ENCODE data around the gene GSX1.

Gene GSX1

GRCh38 chr13:27830010-27830409, 37.7 kb downstream of the GSX1 start:
- peak; percentile 10 to 40 for DNase-seq (ENCODE audit: low read depth in 1 of 2, low spot score in 1 of 2)

- no peak for DNase-seq (ENCODE audit: low read depth in 1 of 2, low spot score in 1 of 2)
These were observed 40.9 kb downstream of the GSX1 start for GRCh38 chr13:27833206-27833605.

- DNase-seq (ENCODE audit: low read depth in 1 of 2, low spot score in 1 of 2) = no peak
These were observed 41.8 kb downstream of the GSX1 start for GRCh38 chr13:27834095-27834494.

- no peak for DNase-seq (ENCODE audit: low read depth in 1 of 2, low spot score in 1 of 2)
These were observed 43.5 kb downstream of the GSX1 start for GRCh38 chr13:27835799-27836198.

GRCh38 chr13:27839809-27840467, 47.7 kb downstream of the GSX1 start:
- no peak for DNase-seq (ENCODE audit: low read depth in 1 of 2, low spot score in 1 of 2)

GRCh38 chr13:27842571-27842970, 50.3 kb downstream of the GSX1 start:
- DNase-seq (ENCODE audit: low read depth in 1 of 2, low spot score in 1 of 2) = no peak

All from activated CD4-positive, alpha-beta T cell treated with anti-CD3 and anti-CD28 coated beads, Interleukin-2, amount 50 U/mL, for 24 hours (primary cell).